Fibroblast of skin of scalp (primary cell): ENCODE results near the gene COMMD1.
A peak's percentile ranks its signal among the peaks of the same experiment; 100 is the strongest.
"Not testable (repeated sequence)": the region's sequence is repeated elsewhere in the genome, so short reads cannot be mapped to it uniquely, and the experiment has no call there.

ENCODE experiments used
- DNase-seq: peaks from one replicate; pipeline ENCODE4 v3.0.0-alpha.2; 2013

Gene COMMD1

GRCh38 chr2:62142054-62142453, 236.6 kb downstream of the COMMD1 start:
- DNase-seq, result no peak

GRCh38 chr2:62143696-62144095, 238.2 kb downstream of the COMMD1 start:
- DNase-seq, result no peak

GRCh38 chr2:62144689-62145477, 239.4 kb downstream of the COMMD1 start:
- DNase-seq, result no peak

GRCh38 chr2:62145478-62146100, 240.1 kb downstream of the COMMD1 start:
- no peak for DNase-seq

GRCh38 chr2:62146790-62147189, 241.3 kb downstream of the COMMD1 start:
- DNase-seq, result not testable (repeated sequence)

GRCh38 chr2:62147610-62148301, 242.3 kb downstream of the COMMD1 start:
- DNase-seq, result peak; percentile 64

- peak; percentile 93 for DNase-seq
Observed at GRCh38 chr2:62149708-62150107, 244.2 kb downstream of the COMMD1 start.

GRCh38 chr2:62150597-62151305, 245.3 kb downstream of the COMMD1 start:
- DNase-seq, result no peak

DNA sequence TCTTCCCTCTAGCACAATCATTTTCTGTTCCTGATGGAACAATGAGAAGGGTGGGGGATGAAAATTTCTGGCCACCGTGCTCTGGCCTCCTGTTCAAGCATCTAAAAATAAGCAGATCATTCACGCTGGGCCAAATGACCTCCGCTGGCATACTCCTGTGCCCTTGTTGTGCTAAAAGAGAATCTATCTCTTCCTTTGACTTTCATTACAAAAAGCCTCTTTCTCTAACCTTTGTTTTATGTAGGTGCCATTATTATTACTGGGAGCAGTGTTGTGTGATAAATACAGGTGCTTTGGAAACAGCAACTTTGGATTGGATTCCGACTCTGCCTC, 245.8 kb downstream of the COMMD1 start:
- DNase-seq, result no peak

DNA sequence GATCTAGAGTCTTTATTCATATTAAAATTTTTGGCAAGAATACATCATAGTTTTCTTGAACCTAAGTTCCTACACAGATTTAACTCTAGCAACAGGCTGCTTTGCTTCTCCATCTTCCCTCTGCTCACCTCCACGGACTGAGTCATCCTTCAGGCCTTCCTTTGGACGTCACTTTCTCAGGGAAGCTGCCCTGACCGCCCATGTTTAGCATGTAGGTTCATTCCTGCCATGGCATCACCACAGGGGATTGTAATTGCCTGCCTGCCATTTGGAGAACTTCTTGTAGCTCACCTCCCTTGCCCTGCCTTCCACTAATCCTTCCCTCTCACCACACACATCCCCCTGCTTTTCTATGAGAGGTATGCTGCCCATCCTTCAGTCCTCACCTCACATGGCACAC, 246.5 kb downstream of the COMMD1 start:
- no peak for DNase-seq

- DNase-seq, result no peak
Observed at GRCh38 chr2:62156861-62157496, 251.5 kb downstream of the COMMD1 start.

GRCh38 chr2:62158444-62159121, 253.1 kb downstream of the COMMD1 start:
- no peak for DNase-seq

DNA sequence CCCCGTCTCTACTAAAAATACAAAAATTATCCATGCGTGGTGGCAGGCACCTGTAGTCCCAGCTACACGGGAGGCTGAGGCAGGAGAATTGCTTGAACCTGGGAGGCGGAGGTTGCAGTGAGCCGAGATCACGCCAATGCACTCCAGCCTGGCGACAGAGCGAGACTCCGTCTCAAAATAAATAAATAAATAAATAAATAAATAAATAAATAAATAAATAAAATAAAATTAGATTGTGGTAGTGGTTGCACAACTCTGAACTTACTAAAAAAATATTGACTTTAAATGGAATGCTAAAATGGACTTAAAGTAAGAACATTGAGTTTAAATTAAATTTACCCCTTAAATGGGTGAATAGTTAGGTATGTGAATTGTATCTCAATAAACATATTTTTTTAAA, 255.2 kb downstream of the COMMD1 start:
- DNase-seq, result not testable (repeated sequence)

GRCh38 chr2:62163106-62163831, 257.8 kb downstream of the COMMD1 start:
- DNase-seq, result no peak

GRCh38 chr2:62163834-62164233, 258.4 kb downstream of the COMMD1 start:
- DNase-seq, result no peak

DNA sequence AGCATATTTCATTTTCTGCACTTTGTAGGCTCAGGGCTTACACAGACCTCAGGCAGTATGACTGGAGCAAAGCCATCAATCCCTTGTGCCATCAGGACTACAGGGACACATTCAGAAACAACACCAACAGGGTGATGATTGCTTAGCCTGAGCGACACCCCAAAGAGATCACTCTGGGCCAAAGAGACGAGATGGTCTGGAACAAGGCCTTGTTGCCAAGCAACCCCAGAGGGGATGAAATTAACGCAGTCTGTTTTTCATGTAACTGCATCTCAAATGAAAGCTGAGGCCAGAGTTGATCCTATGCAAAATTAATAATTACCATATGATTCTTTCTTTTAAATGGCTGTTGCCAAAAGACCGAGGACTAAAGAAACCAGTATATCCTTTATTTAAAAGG, 270.3 kb downstream of the COMMD1 start:
- no peak for DNase-seq

DNA sequence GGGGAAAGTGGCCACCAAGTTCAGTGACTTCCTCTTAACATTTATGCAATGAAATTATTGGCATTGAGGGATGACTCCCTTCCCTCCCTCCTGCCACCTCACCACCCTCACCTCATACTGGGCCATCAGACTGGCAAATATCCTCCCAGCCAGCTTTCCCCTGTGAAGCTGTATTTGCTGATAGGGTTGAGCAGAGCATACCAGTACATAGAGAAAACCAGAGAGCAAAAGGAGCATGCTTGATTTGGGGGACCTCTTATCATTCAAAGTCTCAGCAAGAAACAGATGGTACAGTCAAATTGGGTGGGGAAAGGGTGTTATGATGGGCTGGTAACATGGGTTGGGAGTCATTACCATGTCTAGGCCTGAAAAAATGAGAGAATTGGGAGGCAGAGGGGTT, 271.3 kb downstream of the COMMD1 start:
- no peak for DNase-seq

DNA sequence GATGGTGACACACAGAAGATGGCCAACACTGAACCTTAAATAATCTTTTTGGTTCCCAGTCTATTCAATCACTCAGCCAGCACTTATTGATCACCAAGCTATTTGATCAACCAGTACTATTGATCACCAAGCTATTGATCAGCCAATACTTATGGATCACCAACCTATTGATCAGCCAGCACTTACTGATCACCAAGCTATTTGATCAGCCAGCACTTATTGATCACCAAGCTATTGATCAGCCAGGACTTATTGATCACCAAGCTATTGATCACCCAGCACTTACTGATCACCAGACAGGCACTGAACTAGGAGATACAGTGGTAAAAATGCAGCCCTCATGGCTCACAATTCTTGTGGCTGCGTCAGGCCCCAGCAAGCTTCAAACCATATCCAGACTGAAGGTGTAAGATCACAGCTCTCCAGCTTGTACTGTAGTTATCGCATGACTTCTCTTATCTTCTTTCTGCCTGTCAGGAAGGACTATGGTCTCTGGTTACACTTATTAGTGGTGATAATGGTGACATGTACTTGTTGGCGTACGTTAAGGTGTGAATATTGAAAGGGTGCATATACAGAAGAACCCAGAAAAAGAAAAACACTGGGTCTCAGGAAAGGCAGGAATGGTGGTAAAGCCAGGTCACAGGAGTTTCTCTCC, 272.0 kb downstream of the COMMD1 start:
- DNase-seq, result no peak

- DNase-seq, result peak; percentile 22
Observed at GRCh38 chr2:62178741-62179271, 273.3 kb downstream of the COMMD1 start.

GRCh38 chr2:62180975-62181374, 275.5 kb downstream of the COMMD1 start:
- no peak for DNase-seq

DNA sequence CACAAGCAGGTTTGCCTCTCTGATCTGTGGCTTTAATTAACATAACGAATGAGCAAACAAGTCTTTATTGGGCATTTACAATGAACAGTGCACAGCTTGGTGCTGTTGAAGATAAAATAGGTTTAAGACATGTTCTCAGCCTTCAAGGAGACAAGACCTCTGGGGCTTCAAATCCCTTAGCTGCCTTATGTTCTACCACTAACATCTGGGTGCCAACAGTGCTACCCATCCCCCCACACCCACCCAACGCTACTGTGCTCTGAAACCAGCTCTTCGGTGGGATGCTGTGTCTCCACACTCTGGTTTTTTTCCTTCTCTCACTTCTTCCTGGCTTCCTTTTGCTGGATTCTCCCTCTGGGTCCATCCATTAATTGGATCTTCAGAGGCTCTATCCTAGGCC, 276.4 kb downstream of the COMMD1 start:
- no peak for DNase-seq
